Stimulated activated CD4-positive, alpha-beta T cell treated with anti-CD3 and anti-CD28 coated beads, Interleukin-12 subunit alpha, Interleukin-12 subunit beta, amount 100 ng/mL, for 4 hours (primary cell): ENCODE results near the gene ITPR1.

Source experiments
- DNase-seq: peaks from one replicate; pipeline ENCODE4 v3.0.0-alpha.2; 2020

The ITPR1 gene

DNA sequence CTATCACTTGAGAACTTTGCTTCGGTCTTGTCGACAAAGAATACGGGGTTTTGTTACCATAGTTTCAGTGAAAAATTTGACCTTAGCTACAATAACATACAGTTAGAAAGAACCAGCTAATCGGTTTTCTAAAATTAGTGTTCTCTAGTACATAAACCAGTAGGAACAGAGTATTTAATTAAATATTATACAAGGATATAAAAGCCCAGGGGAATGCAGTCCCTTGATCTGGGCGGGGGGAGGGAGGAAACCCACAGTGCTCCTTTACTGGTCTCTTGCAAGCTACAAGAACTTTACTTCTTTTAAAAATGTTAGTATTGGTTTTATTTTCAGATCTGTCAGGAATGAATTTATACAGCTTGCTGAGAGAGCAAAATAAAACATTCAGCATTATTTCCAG is 41.8 kb downstream of the ITPR1 start:
- DNase-seq, result no peak

DNA sequence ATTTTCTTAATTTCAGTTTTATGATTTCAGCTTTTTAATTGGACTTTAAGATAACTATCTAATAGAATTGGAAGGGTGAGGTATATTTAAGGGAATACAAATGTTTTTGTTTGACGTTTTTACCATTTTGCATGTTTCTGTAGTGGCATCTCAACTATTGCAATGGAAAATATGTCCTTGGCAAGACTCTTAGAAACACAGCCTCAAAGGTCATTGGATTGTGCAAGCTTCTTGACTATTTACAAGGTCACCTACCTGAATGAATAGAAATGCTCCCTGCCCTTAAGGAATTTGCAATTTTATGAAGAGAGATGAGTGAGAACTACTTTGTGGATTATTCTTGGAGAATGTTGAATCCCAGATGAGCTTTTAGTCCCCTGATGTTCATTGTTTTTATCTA is 43.1 kb downstream of the ITPR1 start:
- DNase-seq, result no peak

DNA sequence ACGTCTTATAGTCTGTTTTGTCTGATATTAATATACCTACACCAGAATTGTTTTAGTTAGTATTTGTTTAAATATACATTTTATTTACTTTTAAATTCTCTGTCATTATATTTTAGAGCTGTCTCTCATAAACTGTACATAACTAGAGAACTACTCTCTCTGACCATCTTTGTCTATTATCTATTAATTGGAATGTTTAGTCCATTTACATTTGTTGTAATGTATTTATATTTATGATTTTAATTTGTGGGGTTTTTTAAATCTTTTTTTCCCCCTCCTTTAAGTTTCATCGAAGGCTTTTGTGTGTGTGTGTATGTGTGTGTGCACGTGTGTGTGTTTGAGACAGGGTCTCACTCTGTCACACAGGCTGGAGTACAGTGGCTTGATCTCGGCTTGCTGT is 47.1 kb downstream of the ITPR1 start:
- no peak for DNase-seq

DNA sequence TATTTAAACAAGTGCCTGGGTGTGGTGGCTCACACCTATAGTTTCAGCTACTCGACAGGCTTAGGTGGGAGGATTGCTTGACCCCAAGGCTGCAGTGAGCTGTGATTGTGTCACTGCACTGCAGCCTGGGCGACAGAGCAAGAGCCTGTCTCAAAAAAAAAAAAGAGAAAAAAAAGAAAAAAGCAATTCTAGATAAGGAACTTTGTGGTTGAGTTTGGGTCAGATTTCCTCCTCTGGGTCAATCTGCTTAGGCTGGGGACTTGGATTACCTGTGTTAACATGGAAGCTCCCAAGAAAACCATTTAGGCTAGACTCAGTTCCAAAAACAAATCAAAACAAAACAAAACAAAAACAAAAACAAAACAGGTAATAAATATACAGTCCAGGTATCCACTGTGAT is 50.0 kb downstream of the ITPR1 start:
- DNase-seq, result no peak

DNA sequence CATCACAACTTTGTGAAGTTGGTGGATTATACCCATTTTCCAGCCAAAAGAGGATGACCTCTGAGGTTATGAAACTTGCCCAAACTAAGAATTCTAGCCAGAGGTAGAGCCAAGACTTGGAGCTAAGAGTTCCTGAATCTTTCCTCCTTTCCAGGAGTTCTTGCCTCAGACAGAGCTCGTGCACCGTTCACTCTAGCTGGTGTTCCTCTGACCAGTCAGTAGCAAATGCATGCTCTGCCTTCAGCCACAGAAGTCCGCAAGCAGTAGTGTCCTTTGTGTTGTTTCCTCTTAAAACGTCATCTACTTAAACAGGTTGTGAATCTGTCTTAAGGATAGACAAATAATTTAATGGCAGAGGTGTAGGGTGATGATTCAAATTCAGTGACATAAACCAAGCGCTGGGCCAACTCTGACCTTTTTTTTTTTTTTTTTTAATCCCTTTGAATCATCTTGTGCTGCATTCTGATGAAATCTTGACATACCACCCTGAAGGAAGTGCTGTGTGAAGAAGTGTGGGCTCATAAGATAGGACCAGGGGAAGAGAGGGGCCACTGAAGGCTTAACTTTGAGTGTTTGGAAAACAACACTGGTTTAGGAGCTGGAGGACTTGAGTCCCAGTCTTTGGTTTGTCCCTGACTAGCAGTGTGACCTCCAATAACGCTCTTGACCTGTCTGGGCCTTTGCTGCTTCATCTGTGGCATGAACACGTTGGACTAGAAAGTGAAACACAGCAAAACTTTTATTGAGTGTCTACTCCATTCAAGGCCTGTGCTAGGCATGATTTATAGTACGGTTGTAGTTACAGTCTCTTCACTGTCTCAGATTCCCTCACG is 53.4 kb downstream of the ITPR1 start:
- DNase-seq, result no peak

DNA sequence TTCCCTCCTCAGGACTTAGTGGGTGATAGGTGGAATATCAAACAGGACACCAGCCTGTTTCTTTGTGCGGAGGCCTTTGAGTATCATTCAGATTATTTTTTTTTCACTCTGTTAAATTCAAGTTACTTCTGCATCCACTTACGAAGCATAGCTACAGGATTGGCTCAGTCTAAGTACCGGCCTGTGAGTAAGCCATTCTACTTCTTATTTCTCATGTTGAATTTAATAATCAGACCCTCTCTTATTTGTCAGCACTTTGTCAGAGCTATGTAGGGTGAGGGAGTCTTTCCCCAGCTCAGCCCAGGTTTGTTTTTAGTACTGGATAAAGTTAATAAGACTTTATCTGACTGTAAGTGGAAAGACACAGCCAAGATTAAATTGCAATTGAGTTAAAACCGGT is 54.7 kb downstream of the ITPR1 start:
- DNase-seq, result no peak

DNA sequence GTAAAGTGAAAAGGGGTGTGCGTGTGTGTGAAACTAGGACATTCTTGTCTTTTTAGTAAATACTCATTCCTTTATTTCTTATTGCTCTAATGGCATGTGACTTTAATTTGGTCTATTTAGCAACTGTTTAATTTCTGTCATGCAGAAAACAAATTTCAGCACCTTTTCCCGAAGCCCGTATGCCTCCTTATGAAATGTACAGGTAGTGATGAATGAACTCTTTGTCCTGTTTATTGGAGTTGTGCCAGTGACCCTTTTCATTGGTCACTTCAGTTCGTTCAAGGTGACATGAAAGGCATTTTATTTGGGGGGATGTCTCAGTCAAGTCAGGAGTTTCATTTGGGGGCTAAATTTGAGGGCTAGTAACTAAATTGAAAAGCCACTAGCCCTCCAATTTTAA is 55.2 kb downstream of the ITPR1 start:
- DNase-seq, result no peak

DNA sequence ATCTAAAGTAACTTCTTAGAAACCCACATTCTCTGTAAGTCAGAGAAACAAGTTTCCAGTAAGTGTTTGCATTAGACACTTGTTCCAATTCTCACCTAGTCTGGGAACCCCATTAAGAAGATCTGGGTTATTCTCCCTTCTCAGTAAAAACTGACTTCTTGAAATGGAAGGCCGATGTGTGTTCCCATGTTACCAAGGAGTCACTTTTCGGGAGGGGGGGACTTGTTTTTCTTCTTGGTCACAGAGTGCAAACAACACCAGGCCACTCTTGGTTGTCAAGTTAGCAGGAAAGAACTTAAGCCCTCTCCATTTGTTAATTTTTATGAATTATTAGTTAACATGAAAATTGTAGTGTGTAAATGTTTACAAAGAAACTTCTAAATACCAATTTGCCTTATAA is 55.6 kb downstream of the ITPR1 start:
- DNase-seq, result no peak

DNA sequence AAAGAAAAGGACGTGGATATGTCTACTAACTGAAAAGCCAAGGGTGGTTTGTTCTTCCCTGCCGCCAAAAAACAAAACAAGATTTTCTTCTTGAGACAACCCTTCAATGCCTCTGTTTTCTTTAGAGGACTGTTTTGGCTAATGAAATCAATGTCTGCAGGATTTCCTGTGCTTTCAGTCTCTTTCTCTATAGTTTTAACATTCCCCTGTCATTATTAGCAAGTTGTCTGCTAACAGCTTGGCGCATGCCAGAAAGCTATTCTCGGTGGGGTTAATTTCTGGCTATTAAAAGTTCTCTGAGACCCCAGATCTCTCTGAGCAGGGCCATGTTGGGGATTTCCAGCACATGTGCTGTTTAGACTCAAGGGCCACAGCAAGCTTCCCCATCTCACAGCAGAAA is 56.7 kb downstream of the ITPR1 start:
- no peak for DNase-seq

DNA sequence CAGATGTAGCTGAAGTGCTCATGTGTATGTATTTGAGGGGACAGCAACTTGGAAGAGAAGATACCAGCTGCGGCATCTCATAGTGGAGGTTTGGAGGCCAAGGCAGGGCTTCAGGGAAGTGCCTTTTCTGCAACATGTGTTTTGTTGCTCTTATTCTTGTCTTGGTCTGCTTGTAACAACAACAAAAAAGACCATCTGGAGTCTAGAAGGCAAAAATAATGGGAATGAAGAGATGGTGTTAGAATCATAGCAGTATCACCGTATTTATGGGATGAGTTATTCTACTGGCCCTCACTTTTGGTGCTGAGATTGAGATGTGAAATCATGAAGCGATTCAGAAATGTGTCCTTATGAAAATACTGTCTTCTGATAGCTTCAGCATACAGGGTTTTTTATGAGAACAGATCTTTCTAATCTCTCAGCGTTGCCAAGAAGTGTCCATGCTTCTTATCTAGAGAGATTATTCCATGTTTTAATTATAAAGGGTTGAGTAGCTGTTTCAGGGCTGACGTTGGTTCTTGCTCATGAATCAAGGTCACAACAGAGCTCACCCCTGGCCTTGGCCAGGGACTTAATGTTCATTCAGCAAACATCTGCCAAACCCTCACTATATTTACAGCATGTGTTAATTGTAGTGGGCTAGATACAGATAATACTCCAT is 58.0 kb downstream of the ITPR1 start:
- DNase-seq, result no peak

DNA sequence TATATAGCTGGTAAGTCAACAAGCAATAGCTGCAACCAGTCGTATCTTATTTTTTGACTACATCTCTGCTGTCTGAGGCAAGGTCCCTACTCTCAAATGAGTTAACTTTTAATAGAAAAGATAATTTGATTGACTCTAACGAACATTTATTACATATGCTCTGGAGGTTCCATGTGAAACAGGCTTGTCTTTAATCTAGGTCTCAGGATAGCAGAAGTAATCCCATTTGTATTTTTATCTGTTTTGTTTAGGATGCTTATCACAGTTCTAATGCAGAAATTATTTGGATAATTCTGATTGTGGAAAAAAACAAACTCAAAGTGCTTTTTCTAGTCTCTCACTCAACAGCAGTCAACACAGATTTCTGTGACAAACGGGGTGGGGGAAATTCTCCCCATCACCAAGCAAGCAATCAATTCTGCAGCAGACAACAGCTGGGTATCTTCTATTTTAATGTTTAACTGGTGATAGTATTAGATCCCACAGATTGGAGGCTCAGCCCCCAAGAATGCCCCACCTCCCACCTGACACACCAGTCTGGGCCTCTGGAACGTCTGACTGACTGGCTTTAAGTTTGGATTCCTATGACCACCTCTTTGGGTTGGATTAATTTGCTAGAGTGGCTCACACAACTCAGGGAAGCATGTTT is 58.8 kb downstream of the ITPR1 start:
- no peak for DNase-seq

DNA sequence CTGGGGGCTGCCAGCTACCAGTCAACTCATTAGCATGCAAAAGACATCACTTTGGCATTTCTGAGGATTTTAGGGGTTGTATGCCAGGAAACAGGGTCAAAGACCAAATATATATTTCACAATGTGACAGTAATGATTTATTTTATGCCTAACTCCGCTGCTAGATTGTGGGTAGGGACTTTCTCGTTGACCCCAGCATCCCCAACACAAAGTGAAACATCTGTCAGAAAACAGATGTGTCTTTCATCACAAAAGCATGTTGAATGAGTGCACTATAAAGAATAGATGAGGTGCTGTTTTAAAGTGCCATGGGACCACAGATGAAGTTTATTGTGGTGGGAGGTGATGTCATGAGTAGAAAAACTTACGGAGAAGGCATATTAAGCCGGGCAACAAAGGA is 59.7 kb downstream of the ITPR1 start:
- no peak for DNase-seq

DNA sequence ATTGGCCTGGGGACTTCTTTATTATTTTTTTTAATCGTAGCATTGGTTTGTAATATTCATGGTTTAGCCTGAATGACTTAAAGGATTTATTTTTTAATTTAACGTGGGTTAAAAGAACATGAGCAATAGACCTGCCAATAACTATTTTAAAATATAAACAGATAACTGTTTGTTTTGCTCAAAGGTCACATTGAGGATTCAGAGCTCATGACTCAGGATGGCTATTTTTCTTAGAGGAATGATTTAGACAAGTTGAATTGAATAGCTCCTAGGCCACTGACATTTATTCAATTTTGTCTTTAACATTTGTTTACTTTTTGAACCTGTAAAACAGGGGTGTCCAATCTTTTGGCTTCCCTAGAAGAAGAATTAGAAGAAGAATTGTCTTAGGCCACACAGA is 68.5 kb downstream of the ITPR1 start:
- no peak for DNase-seq

DNA sequence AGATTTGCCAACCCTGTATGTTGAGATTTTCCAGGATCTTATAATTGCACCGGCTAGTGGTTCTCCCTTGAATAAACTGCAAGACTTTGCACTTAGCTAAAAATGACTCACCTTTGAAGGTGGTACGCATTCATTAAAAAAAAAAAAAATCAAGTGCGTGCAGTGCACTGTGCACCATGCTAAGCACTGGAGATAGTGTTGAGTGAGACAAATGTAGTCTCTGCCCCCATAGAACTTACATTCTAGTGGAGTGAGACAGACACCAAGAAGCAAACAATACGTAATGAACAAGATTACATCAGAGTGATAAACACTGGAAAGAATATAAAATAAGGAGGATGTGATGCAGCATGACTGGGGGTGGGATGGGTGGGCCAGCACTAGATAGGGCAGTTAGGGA is 69.4 kb downstream of the ITPR1 start:
- DNase-seq, result no peak

DNA sequence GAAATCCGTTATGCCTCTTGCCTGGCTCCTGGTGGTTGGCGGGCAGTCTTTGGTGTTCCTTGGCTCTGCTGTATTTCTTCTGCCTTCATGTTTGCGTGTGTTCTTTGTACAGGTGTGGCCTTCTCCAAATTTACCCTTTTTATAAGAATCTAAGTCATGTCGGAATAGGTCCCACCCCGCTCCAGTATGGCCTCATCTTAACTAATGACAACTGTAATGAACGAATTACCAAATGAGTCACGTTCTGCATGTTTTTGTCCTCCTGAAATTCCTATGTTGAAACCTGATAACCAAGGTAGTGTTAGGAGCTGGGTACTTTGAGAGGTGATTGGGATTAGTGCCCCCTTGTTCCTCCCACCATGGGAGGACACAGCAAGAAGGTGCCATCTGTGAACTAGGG is 71.1 kb downstream of the ITPR1 start:
- no peak for DNase-seq

DNA sequence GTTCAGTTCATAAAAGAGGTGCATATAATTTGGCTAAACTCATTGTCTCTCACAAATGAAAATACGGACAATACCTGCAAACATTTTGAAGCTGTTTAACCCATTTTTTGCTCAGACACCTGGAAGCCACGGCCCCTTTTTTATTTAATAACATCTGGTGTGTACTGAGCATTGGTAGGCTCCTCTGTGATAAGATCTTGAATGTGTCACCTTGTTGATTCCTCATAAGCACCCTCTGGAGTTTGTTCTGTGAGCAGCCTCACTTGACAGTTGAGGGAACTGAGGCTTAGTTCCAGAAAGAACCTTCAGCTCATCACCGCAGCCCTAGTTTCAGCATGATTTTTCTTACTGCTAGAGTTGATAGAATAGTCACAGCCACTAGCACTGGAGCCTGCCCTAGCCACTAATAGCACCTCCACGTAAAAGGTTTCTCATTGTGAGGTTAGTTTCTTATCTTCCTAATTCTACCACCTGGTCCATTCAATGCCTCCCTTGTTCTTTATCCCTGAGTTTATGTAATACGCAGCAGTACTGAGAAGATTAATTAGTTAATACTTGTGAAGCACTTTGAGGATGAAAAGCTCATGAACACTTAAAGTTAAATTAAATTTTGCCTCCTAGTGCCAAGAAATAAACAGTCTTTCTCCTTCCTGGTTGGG is 71.9 kb downstream of the ITPR1 start:
- DNase-seq, result no peak

DNA sequence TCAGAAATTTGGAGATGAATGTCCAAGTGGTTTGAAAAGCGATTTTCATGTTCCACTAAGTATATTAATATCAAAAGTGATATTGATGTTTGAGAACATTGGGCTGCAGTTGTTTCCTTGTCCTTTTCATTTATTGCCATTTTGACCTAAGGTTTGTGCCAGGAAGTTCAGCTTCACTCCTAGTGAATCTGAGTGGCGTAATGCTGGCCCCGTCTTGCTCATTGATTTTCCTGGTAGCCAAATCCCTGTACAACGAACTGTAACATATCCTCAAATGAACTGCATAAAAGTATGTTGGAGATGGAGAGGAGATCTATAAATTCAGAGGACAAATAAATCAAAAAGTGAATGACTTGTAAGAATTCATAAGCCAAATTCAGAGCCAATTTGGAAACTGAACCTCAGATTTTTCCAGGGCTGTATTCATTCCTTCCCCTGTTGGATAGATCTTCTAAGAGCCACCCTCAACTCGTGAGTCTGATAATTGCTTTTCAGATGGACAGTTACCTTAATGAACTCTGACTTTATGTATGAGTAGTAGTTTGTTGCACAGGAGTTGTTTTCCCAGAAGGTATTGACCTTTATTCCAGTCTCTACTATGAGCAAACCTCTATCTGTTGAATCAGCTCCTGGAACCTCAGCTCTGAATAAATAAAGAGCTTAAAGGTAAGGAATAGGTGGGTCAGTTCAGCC is 72.8 kb downstream of the ITPR1 start:
- no peak for DNase-seq

DNA sequence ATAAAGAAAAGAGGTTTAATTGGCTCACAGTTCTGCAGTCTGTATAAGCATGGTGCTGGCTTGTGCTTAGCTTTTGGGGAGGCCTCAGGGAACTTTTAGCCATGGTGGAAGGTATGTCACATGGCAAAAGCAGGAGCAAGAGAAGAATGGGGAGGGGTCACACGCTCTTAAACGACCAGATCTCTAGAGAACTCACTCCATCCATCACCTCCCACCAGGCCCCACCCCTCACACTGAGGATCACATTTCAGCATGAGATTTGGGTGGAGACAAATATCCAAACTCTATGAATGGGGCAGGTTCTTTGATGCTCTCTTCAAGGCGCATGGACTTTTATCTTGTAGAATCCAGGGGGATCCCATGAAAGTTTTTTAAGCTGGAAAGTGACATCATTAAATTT is 75.7 kb downstream of the ITPR1 start:
- DNase-seq, result no peak

DNA sequence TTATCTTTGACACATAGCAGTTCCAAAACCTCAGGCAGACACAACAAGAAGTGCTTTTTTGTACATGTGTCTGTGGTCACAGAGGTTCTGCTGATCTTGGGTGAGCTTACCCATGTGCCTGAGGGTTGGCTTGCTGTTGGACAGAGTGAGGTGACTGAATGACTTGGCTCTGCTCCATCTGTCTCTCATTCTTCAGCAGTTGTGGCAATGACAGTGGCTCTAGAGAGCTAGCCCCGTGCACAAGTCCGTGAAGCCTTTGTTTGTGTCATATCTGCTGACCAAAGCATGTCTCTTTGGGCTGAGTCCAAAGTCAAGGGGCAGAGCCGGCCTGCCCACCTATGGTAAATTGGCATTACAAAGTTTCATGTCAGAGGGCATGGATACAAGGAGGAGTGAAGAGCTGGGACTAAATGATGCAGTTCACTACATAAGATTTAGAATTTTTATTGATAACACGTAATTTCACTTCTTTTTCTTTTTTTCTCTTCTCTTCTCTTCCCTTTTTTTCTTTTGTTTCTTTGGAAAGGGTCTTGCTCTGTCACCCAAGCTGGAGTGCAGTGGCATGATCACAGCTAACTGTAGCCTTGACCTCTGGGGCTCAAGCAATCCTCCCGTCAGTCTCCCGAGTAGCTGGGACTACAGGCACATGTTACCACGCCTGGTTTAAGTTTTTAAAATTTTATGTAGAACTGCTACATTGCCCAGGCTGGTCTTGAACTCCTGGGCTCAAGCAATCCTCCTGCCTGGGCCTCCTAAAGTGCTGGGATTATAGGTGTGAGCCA is 77.9 kb downstream of the ITPR1 start:
- no peak for DNase-seq

DNA sequence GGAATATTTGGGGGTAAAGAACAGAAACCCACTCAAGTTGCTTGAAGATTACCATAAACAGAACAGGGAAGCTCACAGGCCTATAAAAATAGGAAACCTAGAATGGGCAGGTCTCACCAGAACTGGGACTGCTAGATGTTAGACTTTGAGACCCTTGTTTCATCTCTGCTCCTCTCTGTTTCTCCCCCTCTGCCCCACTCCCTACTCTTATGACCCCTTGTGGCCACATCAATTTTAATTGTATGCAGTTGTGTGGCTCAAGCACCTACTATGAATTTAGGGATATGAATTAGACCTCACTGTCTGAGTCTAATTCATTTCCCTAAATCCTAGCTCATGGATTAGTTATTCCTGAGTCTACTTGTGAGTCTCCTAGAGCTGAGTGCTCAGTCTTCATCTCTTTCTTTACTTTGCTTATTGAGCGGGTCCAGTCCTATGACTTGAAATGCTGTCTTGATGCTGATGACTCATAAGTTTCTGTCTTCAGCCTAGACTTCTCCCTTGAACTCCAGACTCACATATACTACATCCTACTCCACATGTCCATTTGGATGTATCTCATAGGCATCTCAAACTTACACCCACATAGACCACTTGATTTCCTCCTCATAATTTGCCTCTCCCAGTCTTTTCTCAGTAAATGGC is 78.7 kb downstream of the ITPR1 start:
- no peak for DNase-seq

DNA sequence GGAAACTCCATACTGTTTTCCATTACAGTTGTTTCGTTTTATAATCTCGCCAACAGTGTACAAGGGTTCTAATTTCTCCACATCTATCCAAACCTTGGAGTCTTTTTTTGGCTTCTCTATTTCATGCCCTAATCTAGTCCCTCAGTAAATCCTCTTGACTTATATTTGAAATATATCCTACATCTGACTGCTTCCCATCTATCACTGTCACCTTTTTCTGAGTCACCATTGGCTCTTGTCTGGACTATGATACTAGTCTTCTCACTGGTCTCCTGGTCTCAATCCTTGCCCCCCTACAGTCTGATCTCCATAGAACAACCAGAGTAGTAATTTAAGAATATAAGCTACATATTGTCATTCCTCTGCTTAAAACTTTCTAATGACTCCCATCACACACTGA is 80.0 kb downstream of the ITPR1 start:
- DNase-seq, result no peak
